Breast epithelium (tissue), 3 donors: ENCODE data around the gene SETBP1.

Experiments
- CTCF ChIP-seq, 3 donors: fragments of 450-650 bp; IDR thresholded peaks; one replicate each; pipeline ENCODE4 v1.5.1; 2016 to 2017; ENCODE audit warnings: antibody characterized with exemption in 3 of 3, mild to moderate bottlenecking in 3 of 3, moderate library complexity in 3 of 3
- POLR2A ChIP-seq: fragments of 450-650 bp; IDR thresholded peaks from one replicate; pipeline ENCODE4 v1.6.1; 2016; ENCODE audit warnings: antibody characterized with exemption, mild to moderate bottlenecking, moderate library complexity

GRCh38 chr18:44988821-44989587 lies 308.3 kb downstream of the SETBP1 start:
- no peak for TF ChIP-seq CTCF (IDR thresholded peaks at IDR 0.05)
- TF ChIP-seq POLR2A: no peak
